DOHH2 (cell line): ENCODE measurements around the gene SPR.

Experiments
- H3F3A ChIP-seq: fragments of 200-600 bp; sonication (generic), shearing (Covaris generic); 2 replicates; pipeline ENCODE4 v1.6.0; 2016; ENCODE audit warnings: antibody characterized with exemption, mild to moderate bottlenecking; ENCODE audit not compliant: control insufficient read depth, insufficient read depth
- H3K27ac ChIP-seq: fragments of 200-600 bp; sonication (generic); 2 replicates; pipeline ENCODE4 v1.5.1; 2014; ENCODE audit warnings: low read depth, mild to moderate bottlenecking, low read length, moderate library complexity
- H3K27me3 ChIP-seq: fragments of 200-600 bp; sonication (generic); 2 replicates; pipeline ENCODE4 v1.6.1; 2014; ENCODE audit warnings: mild to moderate bottlenecking, low read length, mixed read lengths; ENCODE audit not compliant: control insufficient read depth
- H3K36me3 ChIP-seq: fragments of 200-600 bp; sonication (generic); 2 replicates; pipeline ENCODE4 v1.6.1; 2014; ENCODE audit warnings: mild to moderate bottlenecking, low read length, moderate library complexity, mixed read lengths; ENCODE audit not compliant: control insufficient read depth
- H3K4me1 ChIP-seq: fragments of 200-600 bp; sonication (generic); 2 replicates; pipeline ENCODE4 v1.6.1; 2014; ENCODE audit warnings: mild to moderate bottlenecking, low read length, mixed read lengths; ENCODE audit not compliant: control insufficient read depth
- H3K4me2 ChIP-seq: fragments of 200-600 bp; sonication (generic); 2 replicates; pipeline ENCODE4 v1.6.0; 2014; ENCODE audit warnings: mild to moderate bottlenecking, low read length, moderate library complexity
- H3K4me3 ChIP-seq: fragments of 200-600 bp; sonication (generic); 2 replicates; pipeline ENCODE4 v1.5.1; 2014; ENCODE audit warnings: mild to moderate bottlenecking, low read length, mixed read lengths
- H3K79me2 ChIP-seq: fragments of 200-600 bp; sonication (generic); 2 replicates; pipeline ENCODE4 v1.6.1; 2014; ENCODE audit warnings: mild to moderate bottlenecking, low read length, mixed read lengths; ENCODE audit not compliant: control insufficient read depth
- H3K9me2 ChIP-seq: fragments of 200-600 bp; sonication (generic); replicated peaks from 2 replicates; pipeline ENCODE4 v1.6.1; 2014; ENCODE audit warnings: mild to moderate bottlenecking, low read length, mixed read lengths; ENCODE audit not compliant: control insufficient read depth
- H3K9me3 ChIP-seq: fragments of 200-600 bp; sonication (generic); 2 replicates; pipeline ENCODE4 v1.6.1; 2014; ENCODE audit warnings: antibody characterized with exemption, low read length, mixed read lengths; ENCODE audit not compliant: control insufficient read depth, insufficient read depth
- H4K20me1 ChIP-seq: fragments of 200-600 bp; sonication (generic); 2 replicates; pipeline ENCODE4 v1.6.0; 2014; ENCODE audit warnings: low read depth, mild to moderate bottlenecking, antibody characterized with exemption, low read length, moderate library complexity; ENCODE audit not compliant: control insufficient read depth, insufficient read depth
- EZH2phosphoT487 ChIP-seq: fragments of 200-600 bp; sonication (generic); IDR thresholded peaks from 2 replicates; pipeline ENCODE4 v1.6.1; 2017; ENCODE audit warnings: borderline replicate concordance, mild to moderate bottlenecking, antibody characterized with exemption, low read length, moderate library complexity, mixed read lengths
- TF ChIP-seq, protein P1 (sequence below): fragments of 200-600 bp; sonication (generic); IDR thresholded peaks from one replicate; pipeline ENCODE4 v1.5.1; 2014; ENCODE audit warnings: antibody characterized with exemption, mild to moderate bottlenecking, low read depth, low read length; ENCODE audit not compliant: poor library complexity, severe bottlenecking

Gene SPR

DNA sequence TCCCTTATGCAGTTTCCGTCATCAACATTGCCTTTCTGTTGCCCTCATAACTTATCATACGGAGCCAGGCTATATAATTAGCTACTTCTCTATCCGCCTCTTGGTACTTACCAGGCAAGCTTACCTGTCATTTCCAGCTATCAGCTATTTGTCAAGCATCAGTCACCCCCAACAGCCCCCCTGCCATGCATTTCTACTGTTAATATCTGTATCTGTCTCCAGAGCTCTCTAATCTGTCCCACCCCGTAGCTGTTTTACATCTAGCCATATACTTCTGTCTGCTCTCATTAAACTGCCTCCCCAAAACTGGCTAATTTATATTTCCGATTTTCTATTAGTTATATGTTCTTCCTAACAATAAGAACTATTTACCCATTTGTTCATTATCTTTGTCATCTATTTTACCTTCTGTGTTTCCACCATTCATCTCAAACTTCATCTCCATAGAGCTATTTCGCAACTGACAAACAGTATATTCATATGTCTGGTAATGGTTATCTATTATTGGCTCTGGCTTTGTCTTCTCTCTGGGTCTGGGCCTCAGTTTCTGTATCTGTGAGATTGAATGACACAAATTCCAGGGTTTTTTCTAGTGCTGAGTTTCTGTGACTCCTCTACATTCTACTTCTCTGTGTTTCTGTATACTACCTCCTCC lies 39.7 kb downstream of the SPR start:
- no peaks in the 10 kb centered on the region for H3F3A ChIP-seq
- TF ChIP-seq EZH2phosphoT487 = 0 out of 2 replicates have a peak, but pooled peaks have one; percentile 12
- TF ChIP-seq, protein P1, sequence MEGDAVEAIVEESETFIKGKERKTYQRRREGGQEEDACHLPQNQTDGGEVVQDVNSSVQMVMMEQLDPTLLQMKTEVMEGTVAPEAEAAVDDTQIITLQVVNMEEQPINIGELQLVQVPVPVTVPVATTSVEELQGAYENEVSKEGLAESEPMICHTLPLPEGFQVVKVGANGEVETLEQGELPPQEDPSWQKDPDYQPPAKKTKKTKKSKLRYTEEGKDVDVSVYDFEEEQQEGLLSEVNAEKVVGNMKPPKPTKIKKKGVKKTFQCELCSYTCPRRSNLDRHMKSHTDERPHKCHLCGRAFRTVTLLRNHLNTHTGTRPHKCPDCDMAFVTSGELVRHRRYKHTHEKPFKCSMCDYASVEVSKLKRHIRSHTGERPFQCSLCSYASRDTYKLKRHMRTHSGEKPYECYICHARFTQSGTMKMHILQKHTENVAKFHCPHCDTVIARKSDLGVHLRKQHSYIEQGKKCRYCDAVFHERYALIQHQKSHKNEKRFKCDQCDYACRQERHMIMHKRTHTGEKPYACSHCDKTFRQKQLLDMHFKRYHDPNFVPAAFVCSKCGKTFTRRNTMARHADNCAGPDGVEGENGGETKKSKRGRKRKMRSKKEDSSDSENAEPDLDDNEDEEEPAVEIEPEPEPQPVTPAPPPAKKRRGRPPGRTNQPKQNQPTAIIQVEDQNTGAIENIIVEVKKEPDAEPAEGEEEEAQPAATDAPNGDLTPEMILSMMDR = no peak
- no peaks in the 10 kb centered on the region for H3K36me3 ChIP-seq
- no peaks in the 10 kb centered on the region for H3K9me3 ChIP-seq
- no peaks in the 10 kb centered on the region for H4K20me1 ChIP-seq
- no peak overlapping the region for H3K4me3 ChIP-seq
- H3K4me2 ChIP-seq = no peak overlapping the region
- H3K9me2 ChIP-seq = no peaks in the 10 kb centered on the region
- H3K27me3 ChIP-seq = peaks cover 72% of the 10 kb centered on the region
- H3K4me1 ChIP-seq = no peaks in the 10 kb centered on the region
- no peaks in the 10 kb centered on the region for H3K79me2 ChIP-seq
- H3K27ac ChIP-seq = no peak overlapping the region

DNA sequence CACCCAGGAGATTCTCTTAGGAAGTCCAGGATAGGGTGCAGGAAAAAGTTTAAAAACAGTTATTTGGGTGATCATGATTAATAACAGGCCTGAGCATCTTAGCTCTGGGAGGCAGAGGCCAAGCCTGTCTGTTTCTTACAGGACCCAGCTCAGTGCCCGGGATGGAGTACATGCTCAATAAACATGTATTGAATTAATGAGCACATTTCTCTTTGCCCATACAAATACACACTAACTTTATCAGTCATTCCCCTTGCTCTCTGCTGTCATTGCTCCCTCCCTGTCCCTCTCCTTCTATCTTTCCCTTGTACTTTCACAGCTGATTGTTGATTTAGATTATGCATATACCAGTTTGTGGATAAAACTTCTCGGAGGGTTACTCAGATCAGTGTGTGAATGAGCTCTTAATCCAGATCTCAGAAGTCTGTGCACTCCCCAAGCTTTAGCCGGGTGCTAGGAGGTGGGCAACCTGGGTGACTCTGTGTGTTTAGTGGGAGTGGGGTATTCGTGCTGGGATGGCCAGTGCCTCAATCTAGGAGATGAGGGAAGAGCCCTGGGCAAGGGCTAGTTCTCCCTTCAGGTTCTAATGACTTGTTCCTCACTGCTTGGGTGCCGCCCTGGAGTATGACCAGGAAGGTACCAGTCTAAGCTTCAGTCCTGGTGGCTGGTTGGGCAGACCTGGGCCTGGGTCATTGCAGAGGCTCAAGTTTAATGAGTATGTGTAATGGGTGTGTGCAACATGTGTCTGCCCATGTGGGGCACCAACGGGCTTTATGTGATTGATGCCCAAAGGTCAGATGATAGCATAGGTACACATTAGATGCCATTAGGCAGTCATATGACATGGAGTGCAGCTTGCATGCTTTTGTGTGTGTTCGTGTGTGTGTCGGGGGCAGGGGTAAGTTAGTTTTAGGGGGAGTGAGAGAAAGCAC lies 40.7 kb downstream of the SPR start:
- no peaks in the 10 kb centered on the region for H3F3A ChIP-seq
- H3K79me2 ChIP-seq = no peaks in the 10 kb centered on the region
- H4K20me1 ChIP-seq = no peaks in the 10 kb centered on the region
- H3K27me3 ChIP-seq = peaks cover 66% of the 10 kb centered on the region
- TF ChIP-seq, protein P1 = no peak
- TF ChIP-seq EZH2phosphoT487 = no peak
- no peaks in the 10 kb centered on the region for H3K9me2 ChIP-seq
- H3K36me3 ChIP-seq = no peaks in the 10 kb centered on the region
- no peak overlapping the region for H3K4me3 ChIP-seq
- no peak overlapping the region for H3K4me2 ChIP-seq
- no peak overlapping the region for H3K27ac ChIP-seq
- no peaks in the 10 kb centered on the region for H3K4me1 ChIP-seq
- H3K9me3 ChIP-seq = no peaks in the 10 kb centered on the region

DNA sequence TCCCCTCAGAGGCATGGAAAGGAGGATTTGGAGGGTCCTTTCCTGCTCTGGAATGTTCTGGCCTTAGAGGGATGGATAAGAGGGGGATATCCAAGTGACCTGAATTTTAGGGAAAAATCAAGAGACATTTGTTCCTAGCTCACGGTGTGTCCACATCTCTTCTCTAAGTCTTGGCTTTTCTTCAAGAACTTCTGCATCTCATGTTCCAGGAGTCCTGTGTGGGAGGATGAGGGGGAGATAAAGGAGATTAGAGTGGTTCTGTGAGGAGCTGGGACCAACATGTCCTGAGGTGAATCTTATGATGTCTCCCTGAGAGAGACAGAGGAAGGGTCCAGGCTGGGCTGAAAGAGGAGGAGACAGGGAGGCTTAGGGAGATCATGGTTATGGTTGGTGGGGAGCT lies 41.8 kb downstream of the SPR start:
- TF ChIP-seq EZH2phosphoT487 = no peak
- TF ChIP-seq, protein P1 = no peak
- Histone ChIP-seq H3K79me2 (no peaks in the 10 kb centered on the region), H3K36me3 (no peaks in the 10 kb centered on the region), H3F3A (no peaks in the 10 kb centered on the region), H4K20me1 (no peaks in the 10 kb centered on the region), H3K9me2 (no peaks in the 10 kb centered on the region), H3K4me1 (no peaks in the 10 kb centered on the region), H3K27me3 (peaks cover 63% of the 10 kb centered on the region), H3K4me3 (no peak overlapping the region), H3K9me3 (no peaks in the 10 kb centered on the region), H3K27ac (no peak overlapping the region), H3K4me2 (no peak overlapping the region)
